ENCODE measurements around the gene CD300LD. TPM values are rescaled to one million over a fixed set of nuclear protein-coding genes. Genes with fewer than 3 reads are reported as not detected.
"Not testable (repeated sequence)": the region's sequence is repeated elsewhere in the genome, so short reads cannot be mapped to it uniquely, and the experiment has no call there.

Gene CD300LD
- total RNA-seq, 2 donors from 2014 or later = not detected

DNA sequence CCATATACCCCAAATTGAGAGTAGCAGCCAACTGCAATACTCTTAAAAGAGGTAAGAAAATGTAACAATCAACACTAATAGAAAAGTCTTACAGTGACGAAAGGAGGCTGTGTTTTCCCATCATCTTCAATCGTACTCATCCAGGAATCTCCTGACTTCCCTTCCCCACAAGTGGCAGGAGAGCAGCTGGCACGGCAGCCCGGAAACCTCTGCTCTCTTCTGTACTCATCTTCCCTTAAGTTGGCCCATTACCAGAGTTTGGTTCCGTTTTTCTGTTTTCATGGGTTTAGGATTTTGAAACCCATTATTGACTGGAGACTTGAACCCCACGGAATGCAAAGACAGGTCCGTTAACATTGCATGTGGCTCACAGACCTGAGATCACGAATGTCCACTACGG is 13.1 kb downstream of the CD300LD start:
- no peak overlapping the region for H3K27ac ChIP-seq
- H3K9me3 ChIP-seq = no peaks in the 10 kb centered on the region
- no peak overlapping the region for H3K4me3 ChIP-seq
- ATAC-seq (no peak), DNase-seq (no peak)
- H3K4me1 ChIP-seq = no peaks in the 10 kb centered on the region
- no peaks in the 10 kb centered on the region for H3K27me3 ChIP-seq
- no peak for TF ChIP-seq POLR2A (IDR thresholded peaks at IDR 0.05)
- TF ChIP-seq, protein P1, sequence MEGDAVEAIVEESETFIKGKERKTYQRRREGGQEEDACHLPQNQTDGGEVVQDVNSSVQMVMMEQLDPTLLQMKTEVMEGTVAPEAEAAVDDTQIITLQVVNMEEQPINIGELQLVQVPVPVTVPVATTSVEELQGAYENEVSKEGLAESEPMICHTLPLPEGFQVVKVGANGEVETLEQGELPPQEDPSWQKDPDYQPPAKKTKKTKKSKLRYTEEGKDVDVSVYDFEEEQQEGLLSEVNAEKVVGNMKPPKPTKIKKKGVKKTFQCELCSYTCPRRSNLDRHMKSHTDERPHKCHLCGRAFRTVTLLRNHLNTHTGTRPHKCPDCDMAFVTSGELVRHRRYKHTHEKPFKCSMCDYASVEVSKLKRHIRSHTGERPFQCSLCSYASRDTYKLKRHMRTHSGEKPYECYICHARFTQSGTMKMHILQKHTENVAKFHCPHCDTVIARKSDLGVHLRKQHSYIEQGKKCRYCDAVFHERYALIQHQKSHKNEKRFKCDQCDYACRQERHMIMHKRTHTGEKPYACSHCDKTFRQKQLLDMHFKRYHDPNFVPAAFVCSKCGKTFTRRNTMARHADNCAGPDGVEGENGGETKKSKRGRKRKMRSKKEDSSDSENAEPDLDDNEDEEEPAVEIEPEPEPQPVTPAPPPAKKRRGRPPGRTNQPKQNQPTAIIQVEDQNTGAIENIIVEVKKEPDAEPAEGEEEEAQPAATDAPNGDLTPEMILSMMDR (IDR thresholded peaks at IDR 0.05) = no peak
- WGBS, 2 donors = 59 to 69% methylated on average over 9 of the region's 9 CpGs
- intact Hi-C loops (cut with DNase I) = no loop called here
- H3K36me3 ChIP-seq (replicated peaks in 1 of 2; ENCODE audit: insufficient read depth in 1 of 2, low read depth in 2 of 2) = no peaks in the 10 kb centered on the region

DNA sequence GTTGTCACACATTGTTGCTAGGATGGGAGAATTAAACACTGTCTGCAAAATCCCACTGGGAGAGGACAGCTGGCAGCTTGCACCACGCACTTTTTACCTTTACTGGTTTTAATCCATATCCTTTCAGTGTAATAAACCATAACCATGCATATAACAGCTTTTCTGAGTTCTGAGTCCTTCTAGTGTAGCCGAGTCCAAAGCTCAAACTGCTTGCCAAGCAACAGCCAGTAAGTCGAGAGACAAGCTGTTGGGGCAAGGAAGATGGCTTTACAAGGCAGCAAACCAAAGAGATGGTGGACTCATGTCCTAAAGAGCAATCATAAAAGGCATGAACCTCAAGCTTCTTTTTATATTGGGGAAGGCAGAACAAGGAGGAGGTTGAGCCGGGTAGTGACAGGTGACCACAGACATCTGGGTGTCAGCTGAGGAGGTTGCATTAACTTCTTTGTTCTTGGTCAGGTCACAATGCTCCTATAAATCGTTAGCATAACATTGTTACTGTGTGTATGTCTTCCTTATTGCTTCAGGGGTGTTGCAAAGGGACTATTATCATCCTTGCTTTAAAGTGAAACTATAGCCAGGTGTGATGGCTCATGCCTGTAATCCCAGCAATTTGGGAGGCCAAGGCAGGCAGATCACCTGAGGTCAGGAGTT is 17.5 kb downstream of the CD300LD start:
- Histone ChIP-seq H3K36me3 (replicated peaks in 1 of 2; ENCODE audit: insufficient read depth in 1 of 2, low read depth in 2 of 2) (no peaks in the 10 kb centered on the region), H3K27ac (no peak overlapping the region), H3K4me3 (no peak overlapping the region), H3K27me3 (no peaks in the 10 kb centered on the region), H3K4me1 (no peaks in the 10 kb centered on the region), H3K9me3 (no peaks in the 10 kb centered on the region)
- intact Hi-C loops (cut with DNase I) = no loop called here
- DNase-seq = no peak
- WGBS, 2 donors = 42 to 58% methylated on average over 5 of the region's 5 CpGs
- no peak for ATAC-seq
- TF ChIP-seq, protein P1 (IDR thresholded peaks at IDR 0.05) = no peak
- no peak for TF ChIP-seq POLR2A (IDR thresholded peaks at IDR 0.05)

DNA sequence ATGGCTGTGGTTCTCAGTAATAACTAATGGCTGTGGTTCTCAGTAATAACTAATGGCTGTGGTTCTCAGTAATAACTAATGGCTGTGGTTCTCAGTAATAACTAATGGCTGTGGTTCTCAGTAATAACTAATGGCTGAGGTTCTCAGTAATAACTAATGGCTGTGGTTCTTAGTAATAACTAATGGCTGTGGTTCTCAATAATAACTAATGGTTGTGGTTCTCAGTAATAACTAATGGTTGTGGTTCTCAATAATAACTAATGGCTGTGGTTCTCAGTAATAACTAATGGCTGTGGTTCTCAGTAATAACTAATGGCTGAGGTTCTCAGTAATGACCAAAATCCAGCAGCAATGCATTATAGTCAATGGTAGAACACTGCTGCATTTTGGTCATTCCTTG is 18.4 kb downstream of the CD300LD start:
- DNase-seq; H3K27me3 ChIP-seq; ATAC-seq; H3K4me3 ChIP-seq; H3K27ac ChIP-seq; intact Hi-C loops (cut with DNase I); H3K4me1 ChIP-seq; H3K36me3 ChIP-seq (replicated peaks in 1 of 2; ENCODE audit: insufficient read depth in 1 of 2, low read depth in 2 of 2); H3K9me3 ChIP-seq: not testable (repeated sequence)

DNA sequence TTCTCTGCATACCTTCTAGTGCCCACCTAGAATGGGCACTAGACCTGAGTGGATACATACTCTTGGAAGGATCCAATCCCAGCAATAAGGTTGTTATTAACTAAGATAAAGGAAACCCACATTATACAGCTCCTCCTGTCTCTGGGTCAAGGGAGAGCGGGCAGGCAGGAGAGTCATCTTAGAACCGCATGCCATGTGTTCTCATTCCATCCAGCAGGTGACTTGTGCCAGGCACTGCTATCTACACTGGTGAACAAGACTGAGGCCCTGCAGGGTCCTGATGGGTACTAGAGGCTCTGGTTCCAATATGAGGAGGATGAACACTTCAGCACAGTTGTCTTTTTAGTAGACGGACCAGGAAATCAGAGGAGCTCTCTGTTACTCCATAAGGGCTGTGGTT is 18.9 kb downstream of the CD300LD start:
- H3K4me1 ChIP-seq = no peaks in the 10 kb centered on the region
- DNase-seq (no peak), ATAC-seq (no peak)
- no peak overlapping the region for H3K27ac ChIP-seq
- no peak overlapping the region for H3K4me3 ChIP-seq
- intact Hi-C loops (cut with DNase I) = no loop called here
- WGBS, 2 donors = 70 to 89% methylated on average over 2 to 3 of the region's 3 CpGs
- no peaks in the 10 kb centered on the region for H3K36me3 ChIP-seq (replicated peaks in 1 of 2; ENCODE audit: insufficient read depth in 1 of 2, low read depth in 2 of 2)
- H3K27me3 ChIP-seq = no peaks in the 10 kb centered on the region
- no peaks in the 10 kb centered on the region for H3K9me3 ChIP-seq
- TF ChIP-seq POLR2A (IDR thresholded peaks at IDR 0.05) = no peak
- TF ChIP-seq, protein P1 (IDR thresholded peaks at IDR 0.05) = no peak

DNA sequence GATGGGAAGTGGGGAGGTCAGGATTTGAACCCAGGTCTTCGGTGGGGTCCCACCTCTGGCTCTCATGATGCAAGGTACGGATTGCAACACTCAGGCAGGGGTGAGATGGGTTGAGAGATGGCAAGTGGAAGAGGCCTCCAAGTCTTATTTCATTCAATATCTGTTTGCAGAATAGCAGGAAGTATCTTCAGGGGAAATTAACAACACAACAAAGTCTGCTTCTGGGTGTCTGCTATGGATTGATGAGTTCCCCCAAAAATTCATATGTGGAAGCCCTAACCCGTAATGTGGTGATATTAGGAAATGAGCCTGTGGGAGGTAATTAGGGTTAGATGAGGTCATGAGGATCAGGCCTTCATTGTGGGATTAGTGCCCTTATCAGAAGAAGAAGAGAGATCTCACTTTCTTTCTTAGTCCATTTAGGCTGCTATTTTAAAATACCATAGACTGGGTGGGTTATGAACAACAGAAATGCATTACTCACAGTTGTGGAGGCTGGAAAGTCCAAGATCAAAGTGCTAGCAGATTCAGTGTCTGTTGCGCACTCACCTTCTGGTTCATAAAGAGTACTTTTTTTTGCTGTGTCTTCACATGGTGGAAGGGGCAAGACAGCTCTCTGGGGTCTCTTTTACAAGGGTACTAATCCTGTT is 20.3 kb downstream of the CD300LD start:
- H3K27me3 ChIP-seq = no peaks in the 10 kb centered on the region
- no peak overlapping the region for H3K27ac ChIP-seq
- intact Hi-C loops (cut with DNase I) = no loop called here
- DNase-seq (no peak), ATAC-seq (no peak)
- H3K9me3 ChIP-seq = no peaks in the 10 kb centered on the region
- H3K4me3 ChIP-seq = no peak overlapping the region
- 59 to 74% methylated on average over 4 of the region's 4 CpGs for WGBS, 2 donors
- TF ChIP-seq, protein P1 (IDR thresholded peaks at IDR 0.05) = no peak
- no peaks in the 10 kb centered on the region for H3K36me3 ChIP-seq (replicated peaks in 1 of 2; ENCODE audit: insufficient read depth in 1 of 2, low read depth in 2 of 2)
- no peaks in the 10 kb centered on the region for H3K4me1 ChIP-seq
